CD4-positive, CD25-positive, alpha-beta regulatory T cell (primary cell): ENCODE results near the gene ELOVL6. TPM values are rescaled to one million over a fixed set of nuclear protein-coding genes. Genes with fewer than 3 reads are reported as not detected.

Experiments used
- ATAC-seq, 2 donors: fragments of 150-1000 bp; cut with Tn5 transposase; one replicate each; pipeline ENCODE4 v1.10.0; 2021; ENCODE audit warnings: low read depth in 2 of 2, moderate number of reproducible peaks in 2 of 2, moderate library complexity in 1 of 2
- DNase-seq, 3 donors: peaks; one replicate each; pipeline versions ENCODE4 v3.0.0 to v3.0.0-alpha.2; 2012 to 2022; ENCODE audit warnings: mixed read lengths in 1 of 3
- H3K27ac ChIP-seq: one replicate; pipeline ENCODE4 v1.7.0; 2013; ENCODE audit warnings: mild to moderate bottlenecking, low read length; ENCODE audit not compliant: insufficient read depth, poor library complexity, severe bottlenecking
- H3K27me3 ChIP-seq: one replicate; pipeline ENCODE4 v1.7.0; 2013; ENCODE audit warnings: low read length; ENCODE audit not compliant: control insufficient read depth, insufficient read depth
- H3K36me3 ChIP-seq: one replicate; pipeline ENCODE4 v1.7.0; 2013; ENCODE audit warnings: mild to moderate bottlenecking, low read length, moderate library complexity; ENCODE audit not compliant: control insufficient read depth, insufficient read depth
- H3K4me1 ChIP-seq: 2 replicates; pipeline ENCODE4 v1.7.0; 2013; ENCODE audit warnings: mild to moderate bottlenecking, low read length; ENCODE audit not compliant: insufficient read depth, control insufficient read depth, poor library complexity, severe bottlenecking
- H3K4me3 ChIP-seq: one replicate; pipeline ENCODE4 v1.7.0; 2013; ENCODE audit warnings: low read depth, mild to moderate bottlenecking, low read length, moderate library complexity
- H3K9me3 ChIP-seq, 2 experiments: 1 replicate in 1 of 2; 2 replicates in 1 of 2; pipeline ENCODE4 v1.7.0; 2013; ENCODE audit warnings: low read length in 2 of 2, mild to moderate bottlenecking in 1 of 2, moderate library complexity in 1 of 2; ENCODE audit not compliant: control insufficient read depth in 2 of 2
- H3K27ac Mint-ChIP-seq, 3 donors: one replicate each; pipeline ENCODE4 v1.8.0; 2020 to 2022; ENCODE audit warnings: mild to moderate bottlenecking in 3 of 3, mixed read lengths in 3 of 3, moderate library complexity in 2 of 3
- H3K27me3 Mint-ChIP-seq: one replicate; pipeline ENCODE4 v1.8.0; 2022; ENCODE audit warnings: mild to moderate bottlenecking, mixed read lengths
- H3K36me3 Mint-ChIP-seq: one replicate; pipeline ENCODE4 v1.8.0; 2020; ENCODE audit warnings: mixed read lengths
- H3K4me1 Mint-ChIP-seq, 4 donors: one replicate each; pipeline ENCODE4 v1.8.0; 2020 to 2022; ENCODE audit warnings: mixed read lengths in 4 of 4, mild to moderate bottlenecking in 1 of 4
- H3K4me3 Mint-ChIP-seq, 4 donors: one replicate each; pipeline ENCODE4 v1.8.0; 2020 to 2022; ENCODE audit warnings: mild to moderate bottlenecking in 4 of 4, mixed read lengths in 4 of 4, moderate library complexity in 3 of 4
- H3K9me3 Mint-ChIP-seq, 7 donors: one replicate each; pipeline ENCODE4 v1.8.0; 2020 to 2022; ENCODE audit warnings: mixed read lengths in 7 of 7, mild to moderate bottlenecking in 3 of 7, moderate library complexity in 2 of 7
- polyA plus RNA-seq, 4 donors: library from polyadenylated mRNA; unstranded; fragments of 300-500 nt; fragmentation: Illumina TruSeq; gene quantifications; one replicate each; pipeline ENCODE4 v1.2.3, GENCODE V29; 2021
- total RNA-seq: library from RNA; stranded (reverse); gene quantifications from one replicate; pipeline ENCODE4 v1.2.3, GENCODE V29; 2022

ELOVL6 gene
- total and polyA plus RNA-seq, 5 donors from 2014 or later: 0.03 to 1.0 (median 0.39) TPM; not detected in 1

- DNase-seq (no peak), ATAC-seq (no peak)
- Mint-ChIP-seq H3K4me3 (no peak overlapping the region), H3K4me1 (peaks cover 0 to 14% (median 8%) of the 10 kb centered on the region in 4 donors), H3K36me3 (no peaks in the 10 kb centered on the region), H3K9me3 (no peaks in the 10 kb centered on the region), H3K27me3 (no peaks in the 10 kb centered on the region), H3K27ac (no peak overlapping the region)
- Histone ChIP-seq H3K36me3 (no peaks in the 10 kb centered on the region), H3K27me3 (no peaks in the 10 kb centered on the region), H3K27ac (no peak overlapping the region), H3K9me3 (no peaks in the 10 kb centered on the region), H3K4me1 (peaks cover 6% of the 10 kb centered on the region), H3K4me3 (no peak overlapping the region)
Measured at GRCh38 chr4:110170861-110171260, 27.6 kb downstream of the ELOVL6 start.

- Histone ChIP-seq H3K27me3 (no peaks in the 10 kb centered on the region), H3K4me3 (peak overlapping the region; percentile 52), H3K4me1 (peaks cover 24% of the 10 kb centered on the region), H3K36me3 (no peaks in the 10 kb centered on the region), H3K9me3 (peaks cover 0 to 2% of the 10 kb centered on the region in 2 experiments), H3K27ac (peak overlapping the region; percentile 58)
- H3K27me3 Mint-ChIP-seq: no peaks in the 10 kb centered on the region
- H3K9me3 Mint-ChIP-seq: peaks cover 0 to 1% (median 0%) of the 10 kb centered on the region in 7 donors
- H3K36me3 Mint-ChIP-seq: no peaks in the 10 kb centered on the region
- peak; percentile 100 for ATAC-seq
- peaks cover 5 to 40% (median 28%) of the 10 kb centered on the region in 4 donors for H3K4me1 Mint-ChIP-seq
- peak overlapping the region; percentile 86 to 93 (median 93) for H3K27ac Mint-ChIP-seq
- H3K4me3 Mint-ChIP-seq: peak overlapping the region; percentile 11 to 82 (median 42)
- peak; percentile 1 to 89 (median 62) for DNase-seq
Measured at GRCh38 chr4:110165382-110166286, 32.8 kb downstream of the ELOVL6 start.

- Mint-ChIP-seq H3K27ac (peak overlapping the region; percentile 86 to 93 (median 93)), H3K27me3 (no peaks in the 10 kb centered on the region), H3K4me3 (peak overlapping the region; percentile 7 to 82 (median 42)), H3K36me3 (no peaks in the 10 kb centered on the region), H3K9me3 (peaks cover 0 to 1% (median 0%) of the 10 kb centered on the region in 7 donors), H3K4me1 (peaks cover 5 to 40% (median 28%) of the 10 kb centered on the region in 4 donors)
- H3K27ac ChIP-seq: peak overlapping the region; percentile 58
- peaks cover 0 to 2% of the 10 kb centered on the region in 2 experiments for H3K9me3 ChIP-seq
- peak in 1 of 2 donors; percentile 13 for ATAC-seq
- DNase-seq: peak in 1 of 3 donors; percentile 74
- H3K36me3 ChIP-seq: no peaks in the 10 kb centered on the region
- H3K4me3 ChIP-seq: peak overlapping the region; percentile 52
- no peaks in the 10 kb centered on the region for H3K27me3 ChIP-seq
- H3K4me1 ChIP-seq: peaks cover 24% of the 10 kb centered on the region
Measured at GRCh38 chr4:110164856-110165255, 33.6 kb downstream of the ELOVL6 start.

- no peak overlapping the region for H3K27ac ChIP-seq
- H3K4me1 Mint-ChIP-seq: peaks cover 5 to 40% (median 28%) of the 10 kb centered on the region in 4 donors
- H3K4me3 ChIP-seq: no peak overlapping the region
- ATAC-seq (no peak), DNase-seq (no peak)
- H3K9me3 Mint-ChIP-seq: peaks cover 0 to 1% (median 0%) of the 10 kb centered on the region in 7 donors
- H3K4me3 Mint-ChIP-seq: peak overlapping the region in 2 of 4 donors; percentile 27 to 33
- H3K9me3 ChIP-seq: peaks cover 0 to 2% of the 10 kb centered on the region in 2 experiments
- no peaks in the 10 kb centered on the region for H3K27me3 Mint-ChIP-seq
- no peaks in the 10 kb centered on the region for H3K36me3 Mint-ChIP-seq
- peaks cover 24% of the 10 kb centered on the region for H3K4me1 ChIP-seq
- no peaks in the 10 kb centered on the region for H3K36me3 ChIP-seq
- H3K27ac Mint-ChIP-seq: peak overlapping the region; percentile 3 to 76 (median 34)
- H3K27me3 ChIP-seq: no peaks in the 10 kb centered on the region
Measured at GRCh38 chr4:110164251-110164650, 34.2 kb downstream of the ELOVL6 start.

- H3K4me3 Mint-ChIP-seq: no peak overlapping the region
- peak overlapping the region; percentile 3 to 43 (median 34) for H3K27ac Mint-ChIP-seq
Measured at GRCh38 chr4:110163327-110164069, 34.9 kb downstream of the ELOVL6 start.

GRCh38 chr4:110160618-110161017 lies 37.8 kb downstream of the ELOVL6 start:
- Mint-ChIP-seq H3K4me3 (no peak overlapping the region), H3K27ac (no peak overlapping the region), H3K27me3 (no peaks in the 10 kb centered on the region), H3K36me3 (no peaks in the 10 kb centered on the region), H3K9me3 (peaks cover 0 to 1% (median 0%) of the 10 kb centered on the region in 7 donors), H3K4me1 (peaks cover 5 to 24% (median 20%) of the 10 kb centered on the region in 4 donors)
- Histone ChIP-seq H3K36me3 (no peaks in the 10 kb centered on the region), H3K9me3 (peaks cover 0 to 2% of the 10 kb centered on the region in 2 experiments), H3K27ac (no peak overlapping the region), H3K4me3 (no peak overlapping the region), H3K27me3 (no peaks in the 10 kb centered on the region), H3K4me1 (peaks cover 16% of the 10 kb centered on the region)
- ATAC-seq (no peak), DNase-seq (no peak)

More at GRCh38 chr4:110163327-110164069, 34.9 kb downstream of the ELOVL6 start:
- Mint-ChIP-seq H3K9me3 (peaks cover 0 to 1% (median 0%) of the 10 kb centered on the region in 7 donors), H3K36me3 (no peaks in the 10 kb centered on the region), H3K4me1 (peaks cover 5 to 40% (median 28%) of the 10 kb centered on the region in 4 donors), H3K27me3 (no peaks in the 10 kb centered on the region)
- H3K36me3 ChIP-seq: no peaks in the 10 kb centered on the region
- ATAC-seq: no peak
- no peak overlapping the region for H3K27ac ChIP-seq
- DNase-seq: peak in 1 of 3 donors; percentile 10
- H3K9me3 ChIP-seq: peaks cover 0 to 2% of the 10 kb centered on the region in 2 experiments
- H3K4me1 ChIP-seq: peaks cover 24% of the 10 kb centered on the region
- H3K27me3 ChIP-seq: no peaks in the 10 kb centered on the region
- no peak overlapping the region for H3K4me3 ChIP-seq

GRCh38 chr4:110159541-110159940 lies 38.9 kb downstream of the ELOVL6 start:
- no peak for ATAC-seq
- Mint-ChIP-seq H3K9me3 (peaks cover 0 to 1% (median 0%) of the 10 kb centered on the region in 7 donors), H3K4me1 (peaks cover 5 to 13% (median 11%) of the 10 kb centered on the region in 4 donors), H3K36me3 (no peaks in the 10 kb centered on the region), H3K27me3 (no peaks in the 10 kb centered on the region), H3K27ac (no peak overlapping the region), H3K4me3 (no peak overlapping the region)
- Histone ChIP-seq H3K27me3 (no peaks in the 10 kb centered on the region), H3K27ac (no peak overlapping the region), H3K9me3 (peaks cover 0 to 2% of the 10 kb centered on the region in 2 experiments), H3K4me1 (peaks cover 5% of the 10 kb centered on the region), H3K4me3 (no peak overlapping the region), H3K36me3 (no peaks in the 10 kb centered on the region)
- no peak for DNase-seq
